Smooth muscle cell of bladder (primary cell): ENCODE data around the gene DPEP2. TPM values are rescaled to one million over a fixed set of nuclear protein-coding genes. Genes with fewer than 3 reads are reported as not detected.

Experiments
- total RNA-seq: library from RNA; depleted of rRNA; stranded (reverse); fragments of >200 nt; gene quantifications from 2 replicates; pipeline ENCODE4 v1.2.3, GENCODE V29; 2014

The DPEP2 gene
- total RNA-seq, result not detected in 2 replicates

GRCh38 chr16:67998779-67999688 is at the start of gene DPEP2:
DPEP2 (minus strand) TSS chr16:67999484; CDS start chr16:67993212, 6,272 bp downstream.

GRCh38 chr16:68022728-68023537 is 23.6 kb upstream of the DPEP2 start, which contains the start of the genes DDX28 and DUS2:
DDX28 (minus strand) TSS chr16:68023232; CDS start chr16:68023202, 30 bp downstream.
DUS2 (plus strand) TSS chr16:68023284; CDS start chr16:68038024, 14,740 bp downstream.

GRCh38 chr16:68015681-68016080 is 16.4 kb upstream of the DPEP2 start, which contains the start of gene DPEP2NB:
DPEP2NB (minus strand) TSS chr16:68015911; CDS start chr16:68015770, 141 bp downstream.

GRCh38 chr16:67979955-67980678 is 19.2 kb downstream of the DPEP2 start, which contains the start of gene DPEP3:
DPEP3 (minus strand) TSS chr16:67980499; CDS start chr16:67980380, 119 bp downstream.

GRCh38 chr16:67968400-67969253 is 30.7 kb downstream of the DPEP2 start, which contains the start of gene SLC12A4:
SLC12A4 (minus strand) TSS chr16:67968637; CDS start chr16:67968553, 84 bp downstream.

GRCh38 chr16:67943619-67944504 is 55.4 kb downstream of the DPEP2 start, which contains the start of gene LCAT:
LCAT (minus strand) TSS chr16:67944120; CDS start chr16:67944101, 19 bp downstream.

Other genes with a start within 250 kb of the DPEP2 start
- 3.1 and 4.3 TPM in 2 replicates for gene RANBP10, start 192.9 kb downstream of the DPEP2 start, total RNA-seq
- 0.57 and 1.2 TPM in 2 replicates for gene TSNAXIP1, start 192.6 kb downstream of the DPEP2 start, total RNA-seq
- gene THAP11, start 157.2 kb downstream of the DPEP2 start, total RNA-seq, result 22.3 and 31.9 TPM in 2 replicates
- 94.4 and 101 TPM in 2 replicates for gene NUTF2, start 152.6 kb downstream of the DPEP2 start, total RNA-seq
- gene CENPT, start 151.8 kb downstream of the DPEP2 start, total RNA-seq, result 13.5 and 15.4 TPM in 2 replicates
- gene EDC4, start 126.4 kb downstream of the DPEP2 start, total RNA-seq, result 39.3 and 43.6 TPM in 2 replicates
- gene NRN1L, start 114.6 kb downstream of the DPEP2 start, total RNA-seq, result 0.14 TPM in 1 of 2 replicates, not detected in the other
- gene PSKH1, start 106.2 kb downstream of the DPEP2 start, total RNA-seq, result 8.7 and 14.7 TPM in 2 replicates
- gene CTRL, start 67.6 kb downstream of the DPEP2 start, total RNA-seq, result 0.74 and 0.85 TPM in 2 replicates
- gene PSMB10, start 62.6 kb downstream of the DPEP2 start, total RNA-seq, result 61.4 and 82.1 TPM in 2 replicates
- gene LCAT, start 55.4 kb downstream of the DPEP2 start, total RNA-seq, result 3.6 and 6.1 TPM in 2 replicates
- gene SLC12A4, start 30.8 kb downstream of the DPEP2 start, total RNA-seq, result 105 and 150 TPM in 2 replicates
- gene DPEP3, start 19.0 kb downstream of the DPEP2 start, total RNA-seq, result not detected in 2 replicates
- not detected in 2 replicates for gene DPEP2NB, start 16.4 kb upstream of the DPEP2 start, total RNA-seq
- gene DDX28, start 23.7 kb upstream of the DPEP2 start, total RNA-seq, result 7.8 and 10.3 TPM in 2 replicates
- 10.8 and 12.5 TPM in 2 replicates for gene DUS2, start 23.8 kb upstream of the DPEP2 start, total RNA-seq
- gene NFATC3, start 85.9 kb upstream of the DPEP2 start, total RNA-seq, result 6.7 and 8.3 TPM in 2 replicates
- 0.09 and 0.14 TPM in 2 replicates for gene ESRP2, start 236.6 kb upstream of the DPEP2 start, total RNA-seq
- gene PLA2G15, start 245.9 kb upstream of the DPEP2 start, total RNA-seq, result 17.2 and 27.3 TPM in 2 replicates